HG03354 (cell line): ENCODE measurements around the gene NAGS.
"Not testable (repeated sequence)": the region's sequence is repeated elsewhere in the genome, so short reads cannot be mapped to it uniquely, and the experiment has no call there.

ENCODE experiments used
- ATAC-seq: cut with Tn5 transposase; IDR thresholded peaks from one replicate; pipeline ENCODE4 v1.9.1; 2021; ENCODE audit warnings: mild to moderate bottlenecking; ENCODE audit not compliant: unreplicated experiment, poor library complexity, severe bottlenecking

NAGS gene

GRCh38 chr17:44004077-44004760, at the start of gene NAGS:
TSS of gene NAGS (plus strand) at chr17:44004622. CDS start at chr17:44004664, 42 bp downstream.
- no peak for ATAC-seq

- ATAC-seq: no peak
These were observed 48.2 kb upstream of the NAGS start for GRCh38 chr17:43956222-43956621.

- ATAC-seq: no peak
These were observed 45.6 kb upstream of the NAGS start for GRCh38 chr17:43958748-43959352.

DNA sequence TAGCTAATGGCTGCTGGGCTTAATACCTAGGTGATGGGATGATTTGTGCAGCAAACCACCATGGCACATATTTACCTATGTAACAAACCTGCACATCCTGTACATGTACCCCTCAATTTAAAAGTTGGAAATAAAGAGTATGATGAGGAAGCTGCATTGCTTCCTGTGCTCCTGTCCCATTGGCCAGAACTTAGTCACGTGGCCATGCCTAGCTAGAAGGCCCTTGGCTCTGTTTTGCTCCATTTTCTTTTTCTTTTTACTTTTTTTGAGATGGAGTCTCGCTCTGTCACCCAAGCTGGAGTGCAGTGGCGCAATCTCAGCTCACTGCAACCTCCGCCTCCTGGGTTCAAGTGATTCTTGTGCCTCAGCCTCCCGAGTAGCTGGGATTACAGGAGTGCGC, 43.1 kb upstream of the NAGS start:
- ATAC-seq: not testable (repeated sequence)

- no peak for ATAC-seq
These were observed 42.5 kb upstream of the NAGS start for GRCh38 chr17:43961954-43962353.

DNA sequence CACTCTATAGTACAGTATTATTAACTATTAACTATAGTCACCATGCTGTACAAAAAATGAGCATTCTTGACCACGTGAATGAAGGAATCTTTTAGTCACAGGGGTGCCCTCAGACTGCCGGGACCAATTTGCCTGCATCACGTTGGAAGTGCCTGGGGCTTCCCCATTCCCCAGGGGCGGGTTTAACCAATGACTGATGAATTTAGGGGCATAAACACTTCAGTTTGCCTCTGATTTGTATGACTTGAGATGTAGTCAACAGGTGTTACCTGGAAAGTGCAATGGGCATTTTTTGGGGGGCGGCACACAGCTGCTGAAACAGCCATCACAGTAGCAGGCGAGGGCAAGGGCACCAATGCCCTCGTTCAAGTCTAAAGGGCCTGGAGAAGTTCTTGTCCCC, 41.9 kb upstream of the NAGS start:
- ATAC-seq: no peak

DNA sequence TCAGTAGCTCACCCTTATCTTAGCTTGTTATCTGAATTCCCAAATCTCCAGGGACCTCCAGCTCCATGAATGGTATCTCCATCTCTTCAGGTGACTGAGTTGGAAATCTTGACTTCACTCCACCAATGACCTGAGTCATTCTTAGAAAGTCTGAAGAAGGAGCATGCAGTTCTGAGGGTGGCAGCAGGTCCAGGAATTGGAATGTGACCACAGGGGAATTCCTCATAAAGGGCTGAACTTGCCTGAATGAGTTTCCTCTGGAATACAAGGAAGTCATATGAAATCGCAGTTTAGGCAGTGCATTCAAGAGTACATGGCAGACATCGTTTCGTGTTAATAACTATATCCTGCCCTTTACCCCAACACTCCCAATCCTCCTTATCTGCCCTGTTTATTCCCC, 38.1 kb upstream of the NAGS start:
- no peak for ATAC-seq

- no peak for ATAC-seq
These were observed 37.1 kb upstream of the NAGS start for GRCh38 chr17:43967251-43967875.

DNA sequence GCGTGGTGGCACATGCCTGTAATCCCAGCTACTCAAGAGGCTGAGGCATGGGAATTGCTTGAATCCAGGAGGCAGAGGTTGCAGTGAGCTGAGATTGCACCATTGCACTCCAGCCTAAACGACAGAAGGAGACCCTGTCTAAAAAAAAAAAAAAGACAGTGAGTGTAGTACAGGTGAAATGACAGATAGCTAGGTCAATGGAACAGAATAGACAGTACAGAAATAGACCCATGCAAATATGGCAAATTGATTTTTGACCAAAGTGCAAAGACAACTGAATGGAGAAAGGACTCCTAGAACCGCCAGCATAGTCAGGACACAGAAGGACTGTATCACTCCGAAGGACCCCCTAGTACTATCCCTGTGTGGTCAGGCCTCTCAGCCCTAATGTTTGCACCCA, 34.1 kb upstream of the NAGS start:
- ATAC-seq: no peak

DNA sequence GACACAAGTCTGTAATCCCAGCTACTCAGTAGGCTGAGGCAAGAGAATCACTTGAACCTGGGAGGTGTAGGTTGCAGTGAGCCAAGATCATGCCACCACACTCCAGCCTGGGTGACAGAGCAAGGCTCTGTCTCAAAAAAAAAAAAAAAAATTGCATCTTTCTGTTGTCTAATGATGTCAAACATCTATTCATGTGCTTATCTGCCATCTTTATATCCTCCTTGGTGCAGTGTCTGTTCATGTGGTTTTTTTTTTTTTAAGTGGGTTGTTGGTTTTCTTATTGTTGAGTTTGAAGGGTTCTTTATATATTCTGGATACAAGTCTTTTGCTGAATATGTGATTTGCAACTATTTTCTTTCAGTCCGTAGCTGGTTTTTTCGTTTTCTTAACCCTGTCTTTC, 33.0 kb upstream of the NAGS start:
- ATAC-seq: not testable (repeated sequence)

GRCh38 chr17:43972444-43973212, 31.8 kb upstream of the NAGS start:
- not testable (repeated sequence) for ATAC-seq

DNA sequence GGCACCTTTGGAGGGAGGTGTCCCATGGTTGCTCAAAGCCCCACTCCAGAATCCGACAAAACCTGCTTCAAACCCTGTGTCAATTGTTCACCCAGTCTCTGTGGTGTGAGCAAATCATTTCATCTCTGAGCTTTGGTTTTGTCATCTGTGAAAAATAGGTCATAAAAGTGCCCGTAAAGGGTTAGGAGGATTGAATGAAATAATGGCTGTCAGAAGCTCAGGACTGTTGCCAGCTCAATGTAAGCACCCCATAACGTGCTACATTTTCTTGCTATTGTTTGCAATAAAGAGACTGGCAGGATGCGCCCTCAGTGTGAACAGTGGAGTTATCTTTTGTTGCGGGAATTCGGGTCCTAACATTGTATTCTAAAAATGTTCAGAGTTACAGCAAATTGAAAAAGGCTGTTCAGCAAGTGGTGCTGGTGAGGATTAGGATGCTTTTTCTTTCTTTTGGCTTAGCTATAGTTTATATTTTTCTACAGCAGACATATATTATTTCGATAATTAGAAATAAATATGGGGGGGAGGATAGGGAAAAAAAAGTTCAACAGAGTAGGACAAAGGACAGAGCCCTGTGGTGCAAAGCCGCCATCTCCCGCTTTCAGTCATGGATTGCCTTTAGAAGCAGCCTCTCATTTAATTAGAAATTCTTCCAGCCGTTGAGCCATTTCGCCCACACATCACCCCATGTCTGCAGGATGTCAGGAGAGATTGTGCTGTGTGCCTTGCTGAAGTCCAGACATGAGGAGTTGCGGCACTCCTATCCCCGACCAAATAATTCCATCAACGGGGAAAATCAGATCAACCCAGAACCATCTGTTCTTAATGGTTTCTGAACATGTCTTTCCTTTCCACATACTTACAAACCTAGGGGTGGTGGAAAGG, 29.8 kb upstream of the NAGS start:
- ATAC-seq: no peak

DNA sequence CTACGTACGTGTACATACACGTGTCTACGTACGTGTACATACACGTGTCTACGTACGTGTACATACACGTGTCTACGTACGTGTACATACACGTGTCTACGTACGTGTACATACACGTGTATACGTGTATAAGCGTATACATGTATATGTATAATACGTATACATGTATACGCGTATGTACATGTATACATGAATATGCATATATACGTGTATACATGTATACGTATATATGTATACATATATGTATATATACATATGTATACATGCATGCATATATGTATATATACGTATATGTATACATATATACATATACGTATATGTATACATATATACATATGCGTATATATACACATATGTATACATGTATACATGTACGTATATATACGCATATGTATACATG, 28.5 kb upstream of the NAGS start:
- ATAC-seq: no peak

- ATAC-seq: no peak
These were observed 27.2 kb upstream of the NAGS start for GRCh38 chr17:43976963-43977837.

- ATAC-seq: no peak
These were observed 26.3 kb upstream of the NAGS start for GRCh38 chr17:43978078-43978477.

- ATAC-seq: no peak
These were observed 25.4 kb upstream of the NAGS start for GRCh38 chr17:43979011-43979410.

- no peak for ATAC-seq
These were observed 24.8 kb upstream of the NAGS start for GRCh38 chr17:43979671-43980070.

- ATAC-seq: no peak
These were observed 22.3 kb upstream of the NAGS start for GRCh38 chr17:43982171-43982570.

GRCh38 chr17:43983196-43983514, 21.3 kb upstream of the NAGS start:
- ATAC-seq: no peak
